Hepatocyte (in vitro differentiated cells): ENCODE results near the gene GSTT2. TPM values are rescaled to one million over a fixed set of nuclear protein-coding genes. Genes with fewer than 3 reads are reported as not detected.

Experiments
- DNase-seq: peaks from one replicate; pipeline ENCODE4 v3.0.0-alpha.2; 2016; ENCODE audit warnings: low spot score
- H2AFZ ChIP-seq: fragments of 200-600 bp; sonication (generic); 2 replicates; pipeline ENCODE4 v1.6.0; 2016; ENCODE audit warnings: antibody characterized with exemption, mild to moderate bottlenecking
- H3K27ac ChIP-seq: fragments of 200-600 bp; sonication (generic); 2 replicates; pipeline ENCODE4 v1.5.1; 2016; ENCODE audit warnings: mild to moderate bottlenecking
- H3K27me3 ChIP-seq: fragments of 200-600 bp; sonication (generic); 2 replicates; pipeline ENCODE4 v1.6.1; 2016
- H3K36me3 ChIP-seq: fragments of 200-600 bp; sonication (generic); replicated peaks from 2 replicates; pipeline ENCODE4 v1.5.1; 2016; ENCODE audit warnings: low read depth; ENCODE audit not compliant: insufficient read depth
- H3K4me1 ChIP-seq: fragments of 200-600 bp; sonication (generic); 2 replicates; pipeline ENCODE4 v1.5.1; 2016; ENCODE audit warnings: mild to moderate bottlenecking, moderate library complexity; ENCODE audit not compliant: insufficient read depth
- H3K4me2 ChIP-seq: fragments of 200-600 bp; sonication (generic); 2 replicates; pipeline ENCODE4 v1.6.0; 2016
- H3K4me3 ChIP-seq: fragments of 200-600 bp; sonication (generic); 2 replicates; pipeline ENCODE4 v1.5.1; 2016; ENCODE audit warnings: mild to moderate bottlenecking
- H3K79me2 ChIP-seq: fragments of 200-600 bp; sonication (generic); 2 replicates; pipeline ENCODE4 v1.6.0; 2017; ENCODE audit warnings: mild to moderate bottlenecking
- H3K9me2 ChIP-seq: fragments of 200-600 bp; sonication (generic); replicated peaks from 2 replicates; pipeline ENCODE4 v1.6.0; 2017; ENCODE audit warnings: mild to moderate bottlenecking; ENCODE audit not compliant: insufficient read depth
- H3K9me3 ChIP-seq: fragments of 200-600 bp; sonication (generic); 2 replicates; pipeline ENCODE4 v1.5.1; 2016; ENCODE audit warnings: low read depth, mild to moderate bottlenecking
- H4K20me1 ChIP-seq: fragments of 200-600 bp; sonication (generic); 2 replicates; pipeline ENCODE4 v1.6.0; 2016; ENCODE audit warnings: mild to moderate bottlenecking; ENCODE audit not compliant: insufficient read depth, poor library complexity, severe bottlenecking
- CTCF ChIP-seq: fragments of 200-600 bp; sonication (generic); IDR thresholded peaks from 2 replicates; pipeline ENCODE4 v1.5.1; 2016; ENCODE audit warnings: antibody characterized with exemption, mild to moderate bottlenecking; ENCODE audit not compliant: poor library complexity
- EZH2 ChIP-seq: fragments of 200-600 bp; sonication (generic); IDR thresholded peaks from 2 replicates; pipeline ENCODE4 v1.6.1; 2016; ENCODE audit warnings: antibody characterized with exemption, mild to moderate bottlenecking, borderline replicate concordance
- EZH2phosphoT487 ChIP-seq: fragments of 200-600 bp; sonication (generic); IDR thresholded peaks from one replicate; pipeline ENCODE4 v1.6.1; 2018; ENCODE audit warnings: antibody characterized with exemption, mild to moderate bottlenecking, low read depth, moderate library complexity; ENCODE audit not compliant: unreplicated experiment, severe bottlenecking
- WGBS: methylation state at CpG from one replicate; pipeline ENCODE4 v1.1.6; 2016; ENCODE audit warnings: low lambda C conversion rate; ENCODE audit errors: missing lambda C conversion rate; 5-methylcytosine and 5-hydroxymethylcytosine counted together
- polyA plus RNA-seq: library from polyadenylated mRNA; unstranded; fragments of >200 nt; fragmentation: Nextera tagmentation; extraction: Ambion mirVana; gene quantifications from 2 replicates; pipeline ENCODE4 v1.2.1, GENCODE V29; 2016
- total RNA-seq: library from RNA; depleted of rRNA; stranded (reverse); fragments of >200 nt; gene quantifications from 2 replicates; pipeline ENCODE4 v1.2.3, GENCODE V29; 2014

Gene GSTT2
- total and polyA plus RNA-seq, 2 experiments from 2014 or later = not detected

- no peak for DNase-seq
- no peaks in the 10 kb centered on the region for H3K9me3 ChIP-seq
- 61% methylated on average over 3 of the region's 3 CpGs for WGBS
- H2AFZ ChIP-seq = no peak overlapping the region
- no peak overlapping the region for H3K27ac ChIP-seq
- TF ChIP-seq EZH2phosphoT487 (no peak), CTCF (no peak), EZH2 (no peak)
- H4K20me1 ChIP-seq = peaks cover 5% of the 10 kb centered on the region
- peaks cover 99% of the 10 kb centered on the region for H3K79me2 ChIP-seq
- H3K4me3 ChIP-seq = no peak overlapping the region
- no peak overlapping the region for H3K4me2 ChIP-seq
- H3K9me2 ChIP-seq = no peaks in the 10 kb centered on the region
- H3K27me3 ChIP-seq = no peaks in the 10 kb centered on the region
- H3K36me3 ChIP-seq = no peaks in the 10 kb centered on the region
- no peaks in the 10 kb centered on the region for H3K4me1 ChIP-seq
Observed at GRCh38 chr22:24026733-24027132, 46.8 kb downstream of the GSTT2 start.

- no peak for DNase-seq
- Histone ChIP-seq H3K4me2 (no peak overlapping the region), H3K9me3 (no peaks in the 10 kb centered on the region), H3K27ac (no peak overlapping the region), H3K27me3 (no peaks in the 10 kb centered on the region), H3K36me3 (no peaks in the 10 kb centered on the region), H3K9me2 (no peaks in the 10 kb centered on the region), H3K79me2 (peaks cover 100% of the 10 kb centered on the region), H4K20me1 (peaks cover 5% of the 10 kb centered on the region), H2AFZ (no peak overlapping the region), H3K4me3 (no peak overlapping the region), H3K4me1 (no peaks in the 10 kb centered on the region)
- WGBS = 86% methylated on average over 3 of the region's 3 CpGs
- TF ChIP-seq CTCF (no peak), EZH2 (no peak), EZH2phosphoT487 (no peak)
Observed at GRCh38 chr22:24027389-24027975, 47.5 kb downstream of the GSTT2 start.

GRCh38 chr22:24027991-24028390, 48.1 kb downstream of the GSTT2 start:
- no peak for TF ChIP-seq CTCF
- H2AFZ ChIP-seq = no peak overlapping the region
- H3K27me3 ChIP-seq = no peaks in the 10 kb centered on the region
- 86% methylated on average over 2 of the region's 2 CpGs for whole genome bisulfite sequencing
- H4K20me1 ChIP-seq = peaks cover 6% of the 10 kb centered on the region
- no peaks in the 10 kb centered on the region for H3K4me1 ChIP-seq
- H3K4me2 ChIP-seq = no peak overlapping the region
- no peak overlapping the region for H3K4me3 ChIP-seq
- DNase-seq = no peak
- no peaks in the 10 kb centered on the region for H3K36me3 ChIP-seq
- H3K27ac ChIP-seq = no peak overlapping the region
- no peaks in the 10 kb centered on the region for H3K9me3 ChIP-seq
- peaks cover 100% of the 10 kb centered on the region for H3K79me2 ChIP-seq
- no peaks in the 10 kb centered on the region for H3K9me2 ChIP-seq

- no peaks in the 10 kb centered on the region for H3K9me3 ChIP-seq
- H3K36me3 ChIP-seq = no peaks in the 10 kb centered on the region
- H3K27ac ChIP-seq = no peak overlapping the region
- H2AFZ ChIP-seq = no peak overlapping the region
- TF ChIP-seq EZH2phosphoT487 (no peak), CTCF (no peak), EZH2 (no peak)
- peaks cover 12% of the 10 kb centered on the region for H4K20me1 ChIP-seq
- H3K4me1 ChIP-seq = no peaks in the 10 kb centered on the region
- H3K4me3 ChIP-seq = no peak overlapping the region
- H3K27me3 ChIP-seq = no peaks in the 10 kb centered on the region
- H3K9me2 ChIP-seq = no peaks in the 10 kb centered on the region
- peaks cover 99% of the 10 kb centered on the region for H3K79me2 ChIP-seq
- DNase-seq = no peak
- no peak overlapping the region for H3K4me2 ChIP-seq
- WGBS = 77% methylated on average over 2 of the region's 2 CpGs
Observed at GRCh38 chr22:24028533-24028932, 48.6 kb downstream of the GSTT2 start.
